Right renal cortex interstitium (tissue), 3 donors: ENCODE results near the gene RAB7B. TPM values are rescaled to one million over a fixed set of nuclear protein-coding genes. Genes with fewer than 3 reads are reported as not detected.
"Not testable (repeated sequence)": the region's sequence is repeated elsewhere in the genome, so short reads cannot be mapped to it uniquely, and the experiment has no call there.

Source experiments
- DNase-seq, 3 donors: peaks; one replicate each; pipeline ENCODE4 v3.0.0-alpha.2; 2013; ENCODE audit warnings: low read depth in 3 of 3, low spot score in 2 of 3
- polyA plus RNA-seq, 3 donors: library from polyadenylated mRNA; unstranded; fragments of 120-200 nt; gene quantifications; one replicate each; pipeline ENCODE4 v1.2.1, GENCODE V29; 2013; ENCODE audit not compliant: insufficient read length in 3 of 3

The RAB7B gene
- polyA plus RNA-seq: 1 to 10 TPM; 2.3 to 2.4 (median 2.3) TPM

GRCh38 chr1:206002871-206003801, at the start of gene RAB7B:
RAB7B (minus strand) TSS chr1:206003395; CDS start chr1:205994135, 9,260 bp downstream.
- DNase-seq: no peak

GRCh38 chr1:206052231-206052865, 49.2 kb upstream of the RAB7B start:
- not testable (repeated sequence) for DNase-seq

GRCh38 chr1:206050655-206051235, 47.5 kb upstream of the RAB7B start:
- DNase-seq: no peak

GRCh38 chr1:206049919-206050600, 46.9 kb upstream of the RAB7B start:
- no peak for DNase-seq

- DNase-seq: no peak
Observed at GRCh38 chr1:206049293-206049692, 46.1 kb upstream of the RAB7B start.

GRCh38 chr1:206048582-206048981, 45.4 kb upstream of the RAB7B start:
- no peak for DNase-seq

GRCh38 chr1:206047271-206047670, 44.1 kb upstream of the RAB7B start:
- no peak for DNase-seq

- DNase-seq: peak in 1 of 3 donors; percentile 60
Observed at GRCh38 chr1:206041640-206042039, 38.4 kb upstream of the RAB7B start.

GRCh38 chr1:206040328-206040727, 37.1 kb upstream of the RAB7B start:
- DNase-seq: no peak

GRCh38 chr1:206039046-206039973, 36.1 kb upstream of the RAB7B start:
- DNase-seq: peak in 1 of 3 donors; percentile 33

GRCh38 chr1:206037581-206037980, 34.4 kb upstream of the RAB7B start:
- no peak for DNase-seq

GRCh38 chr1:206036663-206037455, 33.7 kb upstream of the RAB7B start:
- DNase-seq: no peak

GRCh38 chr1:206035027-206035426, 31.8 kb upstream of the RAB7B start:
- no peak for DNase-seq

- DNase-seq: no peak
Observed at GRCh38 chr1:206032380-206033140, 29.4 kb upstream of the RAB7B start.

GRCh38 chr1:206030714-206031113, 27.5 kb upstream of the RAB7B start:
- DNase-seq: peak in 2 of 3 donors; percentile 25 to 38

- DNase-seq: no peak
Observed at GRCh38 chr1:206030191-206030590, 27.0 kb upstream of the RAB7B start.

GRCh38 chr1:206029484-206029883, 26.3 kb upstream of the RAB7B start:
- DNase-seq: no peak

- no peak for DNase-seq
Observed at GRCh38 chr1:206025283-206025820, 22.2 kb upstream of the RAB7B start.
